OCI-LY7 (cell line): ENCODE measurements around the gene FRG2B.
"Not testable (repeated sequence)": the region's sequence is repeated elsewhere in the genome, so short reads cannot be mapped to it uniquely, and the experiment has no call there.

Source experiments
- CTCF ChIP-seq: fragments of 200-600 bp; sonication (generic); conservative IDR thresholded peaks from 2 replicates; pipeline ENCODE4 v1.5.1; 2014; ENCODE audit warnings: mild to moderate bottlenecking, antibody characterized with exemption, low read length, moderate library complexity, mixed read lengths
- EZH2phosphoT487 ChIP-seq: fragments of 200-600 bp; sonication (generic); IDR thresholded peaks from 2 replicates; pipeline ENCODE4 v1.6.1; 2018; ENCODE audit warnings: low read depth, borderline replicate concordance, mild to moderate bottlenecking, mixed run types, antibody characterized with exemption, low read length, moderate library complexity, mixed read lengths

- not testable (repeated sequence) for TF ChIP-seq EZH2phosphoT487, CTCF
These were observed 10.7 kb upstream of the FRG2B start for GRCh38 chr10:133637202-133637845.
